HCT116 (cell line): ENCODE results near the gene TMEM54.
A peak's percentile ranks its signal among the peaks of the same experiment; 100 is the strongest.

Experiments used
- CTCF ChIP-seq, 3 experiments: fragments of 200-600 bp in 1 of 3; sonication (generic) in 1 of 3; IDR thresholded peaks in 2 of 3; conservative IDR thresholded peaks in 1 of 3; 2 replicates each; pipeline ENCODE4 v1.5.1; 2012 to 2017; ENCODE audit warnings: low read depth in 2 of 3, low read length in 2 of 3, antibody characterized with exemption in 1 of 3, borderline replicate concordance in 1 of 3, control low read depth in 1 of 3, mild to moderate bottlenecking in 1 of 3, mixed read lengths in 1 of 3, mixed run types in 1 of 3, moderate library complexity in 1 of 3; ENCODE audit not compliant: insufficient read depth in 1 of 3
- EGR1 ChIP-seq: IDR thresholded peaks from 2 replicates; pipeline ENCODE4 v1.6.1; 2012; ENCODE audit warnings: low read depth
- ELF1 ChIP-seq: IDR thresholded peaks from 2 replicates; pipeline ENCODE4 v1.6.1; 2012; ENCODE audit warnings: low read depth, borderline replicate concordance
- EZH2 ChIP-seq: fragments of 200-600 bp; sonication (generic); IDR thresholded peaks from 2 replicates; pipeline ENCODE4 v1.6.1; 2017; ENCODE audit warnings: antibody characterized with exemption, mixed run types
- FOSL1 ChIP-seq: IDR thresholded peaks from 2 replicates; pipeline ENCODE4 v1.6.1; 2012; ENCODE audit warnings: low read depth
- MAX ChIP-seq: IDR thresholded peaks from 2 replicates; pipeline ENCODE4 v1.6.1; 2012
- POLR2A ChIP-seq: IDR thresholded peaks from 2 replicates; pipeline ENCODE4 v1.7.0; 2011; ENCODE audit warnings: borderline replicate concordance; ENCODE audit not compliant: insufficient read depth, insufficient read length; ENCODE audit errors: extremely low read depth
- POLR2AphosphoS5 ChIP-seq: IDR thresholded peaks from 2 replicates; pipeline ENCODE4 v1.6.1; 2011; ENCODE audit warnings: mild to moderate bottlenecking, low read depth, low read length, moderate library complexity
- RAD21 ChIP-seq: IDR thresholded peaks from 2 replicates; pipeline ENCODE4 v1.6.1; 2012; ENCODE audit warnings: low read depth, mild to moderate bottlenecking
- TCF7L2 ChIP-seq: IDR thresholded peaks from 2 replicates; pipeline ENCODE4 v1.7.0; 2011; ENCODE audit warnings: borderline replicate concordance, inconsistent platforms; ENCODE audit not compliant: insufficient read depth, insufficient read length; ENCODE audit errors: extremely low read depth
- ZFX ChIP-seq: fragments of 450-650 bp; IDR thresholded peaks from 2 replicates; pipeline ENCODE4 v1.6.1; 2017
- TF ChIP-seq, protein P1 (sequence below): IDR thresholded peaks from 2 replicates; pipeline ENCODE4 v1.6.1; 2012; ENCODE audit warnings: low read depth

GRCh38 chr1:32892368-32893197 lies 8.6 kb downstream of the TMEM54 start:
- TF ChIP-seq EZH2: no peak
- no peak for TF ChIP-seq POLR2A
- TF ChIP-seq TCF7L2: no peak
- peak; percentile 20 to 70 (median 59); a peak in 5 of 6 replicates for TF ChIP-seq CTCF (IDR thresholded peaks at IDR 0.05 in 2 of 3, conservative IDR thresholded peaks at IDR 0.05 in 1 of 3; ENCODE audit: borderline replicate concordance in 1 of 3, insufficient read depth in 1 of 3, low read depth in 2 of 3, low read length in 2 of 3)
- TF ChIP-seq MAX: no peak
- no peak for TF ChIP-seq ELF1
- TF ChIP-seq EGR1: no peak
- TF ChIP-seq ZFX: no peak
- TF ChIP-seq RAD21: no peak
- TF ChIP-seq, protein P1, sequence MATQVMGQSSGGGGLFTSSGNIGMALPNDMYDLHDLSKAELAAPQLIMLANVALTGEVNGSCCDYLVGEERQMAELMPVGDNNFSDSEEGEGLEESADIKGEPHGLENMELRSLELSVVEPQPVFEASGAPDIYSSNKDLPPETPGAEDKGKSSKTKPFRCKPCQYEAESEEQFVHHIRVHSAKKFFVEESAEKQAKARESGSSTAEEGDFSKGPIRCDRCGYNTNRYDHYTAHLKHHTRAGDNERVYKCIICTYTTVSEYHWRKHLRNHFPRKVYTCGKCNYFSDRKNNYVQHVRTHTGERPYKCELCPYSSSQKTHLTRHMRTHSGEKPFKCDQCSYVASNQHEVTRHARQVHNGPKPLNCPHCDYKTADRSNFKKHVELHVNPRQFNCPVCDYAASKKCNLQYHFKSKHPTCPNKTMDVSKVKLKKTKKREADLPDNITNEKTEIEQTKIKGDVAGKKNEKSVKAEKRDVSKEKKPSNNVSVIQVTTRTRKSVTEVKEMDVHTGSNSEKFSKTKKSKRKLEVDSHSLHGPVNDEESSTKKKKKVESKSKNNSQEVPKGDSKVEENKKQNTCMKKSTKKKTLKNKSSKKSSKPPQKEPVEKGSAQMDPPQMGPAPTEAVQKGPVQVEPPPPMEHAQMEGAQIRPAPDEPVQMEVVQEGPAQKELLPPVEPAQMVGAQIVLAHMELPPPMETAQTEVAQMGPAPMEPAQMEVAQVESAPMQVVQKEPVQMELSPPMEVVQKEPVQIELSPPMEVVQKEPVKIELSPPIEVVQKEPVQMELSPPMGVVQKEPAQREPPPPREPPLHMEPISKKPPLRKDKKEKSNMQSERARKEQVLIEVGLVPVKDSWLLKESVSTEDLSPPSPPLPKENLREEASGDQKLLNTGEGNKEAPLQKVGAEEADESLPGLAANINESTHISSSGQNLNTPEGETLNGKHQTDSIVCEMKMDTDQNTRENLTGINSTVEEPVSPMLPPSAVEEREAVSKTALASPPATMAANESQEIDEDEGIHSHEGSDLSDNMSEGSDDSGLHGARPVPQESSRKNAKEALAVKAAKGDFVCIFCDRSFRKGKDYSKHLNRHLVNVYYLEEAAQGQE: no peak
- no peak for TF ChIP-seq FOSL1
- peak; percentile 25; the same call in 1 of the 2 replicates for TF ChIP-seq POLR2AphosphoS5
